HG03064 (cell line): ENCODE results near the gene TYW1B.
A peak's percentile ranks its signal among the peaks of the same experiment; 100 is the strongest.
"Not testable (repeated sequence)": the region's sequence is repeated elsewhere in the genome, so short reads cannot be mapped to it uniquely, and the experiment has no call there.

Source experiments
- ATAC-seq: cut with Tn5 transposase; IDR thresholded peaks from one replicate; pipeline ENCODE4 v1.9.1; 2021; ENCODE audit warnings: low read depth; ENCODE audit not compliant: unreplicated experiment

Gene TYW1B

GRCh38 chr7:72583620-72584361, 244.2 kb downstream of the TYW1B start:
- ATAC-seq, result not testable (repeated sequence)

- ATAC-seq, result not testable (repeated sequence)
Observed at GRCh38 chr7:72580142-72580770, 247.7 kb downstream of the TYW1B start.

- ATAC-seq, result no peak
Observed at GRCh38 chr7:72577107-72577506, 250.9 kb downstream of the TYW1B start.

- not testable (repeated sequence) for ATAC-seq
Observed at GRCh38 chr7:72561988-72562387, 266.0 kb downstream of the TYW1B start.

- not testable (repeated sequence) for ATAC-seq
Observed at GRCh38 chr7:72559546-72559945, 268.5 kb downstream of the TYW1B start.

GRCh38 chr7:72556733-72557132, 271.3 kb downstream of the TYW1B start:
- not testable (repeated sequence) for ATAC-seq

- not testable (repeated sequence) for ATAC-seq
Observed at GRCh38 chr7:72555238-72555637, 272.8 kb downstream of the TYW1B start.

GRCh38 chr7:72554401-72554800, 273.6 kb downstream of the TYW1B start:
- not testable (repeated sequence) for ATAC-seq

GRCh38 chr7:72550454-72550853, 277.5 kb downstream of the TYW1B start:
- ATAC-seq, result not testable (repeated sequence)

- ATAC-seq, result peak; percentile 68
Observed at GRCh38 chr7:72546586-72547237, 281.3 kb downstream of the TYW1B start.

- not testable (repeated sequence) for ATAC-seq
Observed at GRCh38 chr7:72544531-72544930, 283.5 kb downstream of the TYW1B start.

- ATAC-seq, result no peak
Observed at GRCh38 chr7:72540923-72541322, 287.1 kb downstream of the TYW1B start.

GRCh38 chr7:72540106-72540611, 287.8 kb downstream of the TYW1B start:
- ATAC-seq, result no peak

- no peak for ATAC-seq
Observed at GRCh38 chr7:72539702-72540101, 288.3 kb downstream of the TYW1B start.

GRCh38 chr7:72538856-72539255, 289.1 kb downstream of the TYW1B start:
- no peak for ATAC-seq

GRCh38 chr7:72538147-72538546, 289.9 kb downstream of the TYW1B start:
- no peak for ATAC-seq

GRCh38 chr7:72536038-72536437, 292.0 kb downstream of the TYW1B start:
- not testable (repeated sequence) for ATAC-seq

GRCh38 chr7:72531048-72531447, 297.0 kb downstream of the TYW1B start:
- ATAC-seq, result not testable (repeated sequence)
